Nephron progenitor cell (in vitro differentiated cells): ENCODE measurements around the gene GRHL3.

ENCODE experiments used
- DNase-seq: peaks from one replicate; pipeline ENCODE4 v3.0.0; 2021
- H3K27ac Mint-ChIP-seq: 2 replicates; pipeline ENCODE4 v1.8.0; 2021; ENCODE audit warnings: mild to moderate bottlenecking, moderate library complexity, mixed read lengths
- H3K27me3 Mint-ChIP-seq: 2 replicates; pipeline ENCODE4 v1.8.0; 2021; ENCODE audit warnings: mild to moderate bottlenecking, low read depth, mixed read lengths; ENCODE audit not compliant: poor library complexity
- H3K36me3 Mint-ChIP-seq: 2 replicates; pipeline ENCODE4 v1.8.0; 2021; ENCODE audit warnings: low read depth, mixed read lengths
- H3K4me1 Mint-ChIP-seq: 2 replicates; pipeline ENCODE4 v1.8.0; 2021; ENCODE audit warnings: mixed read lengths
- H3K4me3 Mint-ChIP-seq: 2 replicates; pipeline ENCODE4 v1.8.0; 2021; ENCODE audit warnings: mild to moderate bottlenecking, moderate library complexity, mixed read lengths
- H3K9me3 Mint-ChIP-seq: 2 replicates; pipeline ENCODE4 v1.8.0; 2021; ENCODE audit warnings: mild to moderate bottlenecking, moderate library complexity, mixed read lengths
- CTCF ChIP-seq: fragments of 200-600 bp; sonication (generic); IDR thresholded peaks from 2 replicates; pipeline ENCODE4 v1.5.0; 2021; ENCODE audit warnings: antibody characterized with exemption

Gene GRHL3

GRCh38 chr1:24347159-24347934, 28.2 kb downstream of the GRHL3 start:
- DNase-seq = no peak
- no peaks in the 10 kb centered on the region for H3K36me3 Mint-ChIP-seq
- no peak for TF ChIP-seq CTCF
- H3K9me3 Mint-ChIP-seq = no peaks in the 10 kb centered on the region
- H3K4me3 Mint-ChIP-seq = no peak overlapping the region
- H3K27ac Mint-ChIP-seq = no peak overlapping the region
- H3K4me1 Mint-ChIP-seq = peaks cover 65% of the 10 kb centered on the region
- H3K27me3 Mint-ChIP-seq = peaks cover 12% of the 10 kb centered on the region

- H3K36me3 Mint-ChIP-seq = no peaks in the 10 kb centered on the region
- TF ChIP-seq CTCF = no peak
- DNase-seq = no peak
- peak overlapping the region; percentile 63 for H3K27ac Mint-ChIP-seq
- no peaks in the 10 kb centered on the region for H3K9me3 Mint-ChIP-seq
- H3K27me3 Mint-ChIP-seq = peaks cover 12% of the 10 kb centered on the region
- H3K4me1 Mint-ChIP-seq = peaks cover 63% of the 10 kb centered on the region
- H3K4me3 Mint-ChIP-seq = no peak overlapping the region
These were observed 29.0 kb downstream of the GRHL3 start for GRCh38 chr1:24348196-24348595.

GRCh38 chr1:24349891-24350290, 30.7 kb downstream of the GRHL3 start:
- Mint-ChIP-seq H3K4me3 (no peak overlapping the region), H3K27me3 (peaks cover 12% of the 10 kb centered on the region), H3K4me1 (peaks cover 59% of the 10 kb centered on the region), H3K36me3 (no peaks in the 10 kb centered on the region), H3K27ac (no peak overlapping the region), H3K9me3 (no peaks in the 10 kb centered on the region)
- no peak for DNase-seq
- no peak for TF ChIP-seq CTCF

- H3K4me3 Mint-ChIP-seq = no peak overlapping the region
- H3K27me3 Mint-ChIP-seq = peaks cover 9% of the 10 kb centered on the region
- no peak for TF ChIP-seq CTCF
- no peaks in the 10 kb centered on the region for H3K9me3 Mint-ChIP-seq
- peaks cover 49% of the 10 kb centered on the region for H3K4me1 Mint-ChIP-seq
- no peaks in the 10 kb centered on the region for H3K36me3 Mint-ChIP-seq
- no peak overlapping the region for H3K27ac Mint-ChIP-seq
- no peak for DNase-seq
These were observed 32.1 kb downstream of the GRHL3 start for GRCh38 chr1:24351247-24351646.

- Mint-ChIP-seq H3K36me3 (peaks cover 3% of the 10 kb centered on the region), H3K27ac (no peak overlapping the region), H3K4me3 (no peak overlapping the region), H3K27me3 (peaks cover 6% of the 10 kb centered on the region), H3K9me3 (no peaks in the 10 kb centered on the region), H3K4me1 (peaks cover 40% of the 10 kb centered on the region)
- no peak for TF ChIP-seq CTCF
- no peak for DNase-seq
These were observed 32.9 kb downstream of the GRHL3 start for GRCh38 chr1:24351918-24352627.
